Measurements from ENCODE around the gene VCL.

DNA sequence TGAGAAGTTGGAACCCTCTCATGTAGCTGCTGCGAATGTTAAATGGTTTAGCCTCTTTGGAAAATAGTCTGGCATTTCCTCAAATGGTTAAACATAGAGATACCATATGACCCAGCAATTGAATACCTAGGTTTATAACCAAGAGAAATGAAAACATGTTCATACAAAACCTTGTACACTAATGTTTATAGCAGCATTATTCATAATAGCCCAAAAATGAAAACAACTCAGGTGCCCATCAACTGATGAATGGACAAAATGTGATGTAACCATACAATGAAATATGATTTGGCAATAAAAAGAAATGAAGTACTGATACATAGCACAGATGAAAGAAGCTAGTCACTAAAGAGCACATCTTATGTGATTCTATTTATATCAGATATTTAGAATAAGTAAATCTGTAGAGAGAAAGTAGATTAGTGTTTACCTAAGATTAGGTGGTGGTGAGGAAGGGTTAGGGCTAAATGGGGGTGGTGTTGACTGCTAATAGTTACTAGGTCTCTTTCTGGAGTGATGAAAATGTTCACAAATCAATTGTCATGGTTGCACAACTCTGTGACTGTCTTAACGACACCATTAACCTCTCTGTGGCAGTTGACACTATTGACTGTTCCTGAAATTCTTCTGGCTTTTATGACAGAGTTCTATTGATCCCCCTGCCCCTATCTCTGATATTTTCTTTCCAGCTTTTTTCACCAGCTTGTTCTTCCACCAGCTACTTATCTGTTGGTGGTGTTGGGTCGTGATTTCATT is 35.2 kb downstream of the VCL start:
- TF ChIP-seq POLR2AphosphoS5 (IDR thresholded peaks at IDR 0.05; ENCODE audit: low read depth) (no peak), CTCF (IDR thresholded peaks at IDR 0.05; ENCODE audit: insufficient read depth, low read length) (no peak), SPI1 (IDR thresholded peaks at IDR 0.05; ENCODE audit: borderline replicate concordance, low read depth) (no peak), GABPA (IDR thresholded peaks at IDR 0.05; ENCODE audit: low read depth) (no peak)
- TF ChIP-seq, protein P1, sequence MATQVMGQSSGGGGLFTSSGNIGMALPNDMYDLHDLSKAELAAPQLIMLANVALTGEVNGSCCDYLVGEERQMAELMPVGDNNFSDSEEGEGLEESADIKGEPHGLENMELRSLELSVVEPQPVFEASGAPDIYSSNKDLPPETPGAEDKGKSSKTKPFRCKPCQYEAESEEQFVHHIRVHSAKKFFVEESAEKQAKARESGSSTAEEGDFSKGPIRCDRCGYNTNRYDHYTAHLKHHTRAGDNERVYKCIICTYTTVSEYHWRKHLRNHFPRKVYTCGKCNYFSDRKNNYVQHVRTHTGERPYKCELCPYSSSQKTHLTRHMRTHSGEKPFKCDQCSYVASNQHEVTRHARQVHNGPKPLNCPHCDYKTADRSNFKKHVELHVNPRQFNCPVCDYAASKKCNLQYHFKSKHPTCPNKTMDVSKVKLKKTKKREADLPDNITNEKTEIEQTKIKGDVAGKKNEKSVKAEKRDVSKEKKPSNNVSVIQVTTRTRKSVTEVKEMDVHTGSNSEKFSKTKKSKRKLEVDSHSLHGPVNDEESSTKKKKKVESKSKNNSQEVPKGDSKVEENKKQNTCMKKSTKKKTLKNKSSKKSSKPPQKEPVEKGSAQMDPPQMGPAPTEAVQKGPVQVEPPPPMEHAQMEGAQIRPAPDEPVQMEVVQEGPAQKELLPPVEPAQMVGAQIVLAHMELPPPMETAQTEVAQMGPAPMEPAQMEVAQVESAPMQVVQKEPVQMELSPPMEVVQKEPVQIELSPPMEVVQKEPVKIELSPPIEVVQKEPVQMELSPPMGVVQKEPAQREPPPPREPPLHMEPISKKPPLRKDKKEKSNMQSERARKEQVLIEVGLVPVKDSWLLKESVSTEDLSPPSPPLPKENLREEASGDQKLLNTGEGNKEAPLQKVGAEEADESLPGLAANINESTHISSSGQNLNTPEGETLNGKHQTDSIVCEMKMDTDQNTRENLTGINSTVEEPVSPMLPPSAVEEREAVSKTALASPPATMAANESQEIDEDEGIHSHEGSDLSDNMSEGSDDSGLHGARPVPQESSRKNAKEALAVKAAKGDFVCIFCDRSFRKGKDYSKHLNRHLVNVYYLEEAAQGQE (IDR thresholded peaks at IDR 0.05; ENCODE audit: insufficient replicate concordance, low read depth) = no peak

Data from HL-60 (cell line).